ENCODE measurements around the gene PARP9. TPM values are rescaled to one million over a fixed set of nuclear protein-coding genes. Genes with fewer than 3 reads are reported as not detected.

PARP9 gene
- total RNA-seq, 2 donors from 2014 or later: 13.2 to 17.1 TPM

DNA sequence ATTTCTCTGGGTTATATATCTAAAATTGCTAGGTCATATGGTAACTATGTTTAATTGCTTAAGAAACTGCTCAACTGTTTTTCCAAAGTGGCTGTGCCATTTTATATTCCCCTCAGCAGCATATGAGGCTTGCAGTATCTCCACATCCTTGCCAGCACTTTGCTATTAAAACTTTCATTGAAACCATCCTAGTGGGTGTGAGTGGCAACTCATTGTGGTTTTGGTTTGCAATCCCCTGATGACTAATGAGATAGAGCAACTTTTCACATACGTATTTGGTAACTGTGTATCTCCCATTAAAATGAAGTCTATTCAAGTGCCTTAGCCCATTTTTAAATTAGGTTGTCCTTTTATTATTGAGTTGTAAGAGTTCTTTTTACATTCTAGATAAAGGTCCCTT is 66.7 kb downstream of the PARP9 start:
- TF ChIP-seq, protein P1, sequence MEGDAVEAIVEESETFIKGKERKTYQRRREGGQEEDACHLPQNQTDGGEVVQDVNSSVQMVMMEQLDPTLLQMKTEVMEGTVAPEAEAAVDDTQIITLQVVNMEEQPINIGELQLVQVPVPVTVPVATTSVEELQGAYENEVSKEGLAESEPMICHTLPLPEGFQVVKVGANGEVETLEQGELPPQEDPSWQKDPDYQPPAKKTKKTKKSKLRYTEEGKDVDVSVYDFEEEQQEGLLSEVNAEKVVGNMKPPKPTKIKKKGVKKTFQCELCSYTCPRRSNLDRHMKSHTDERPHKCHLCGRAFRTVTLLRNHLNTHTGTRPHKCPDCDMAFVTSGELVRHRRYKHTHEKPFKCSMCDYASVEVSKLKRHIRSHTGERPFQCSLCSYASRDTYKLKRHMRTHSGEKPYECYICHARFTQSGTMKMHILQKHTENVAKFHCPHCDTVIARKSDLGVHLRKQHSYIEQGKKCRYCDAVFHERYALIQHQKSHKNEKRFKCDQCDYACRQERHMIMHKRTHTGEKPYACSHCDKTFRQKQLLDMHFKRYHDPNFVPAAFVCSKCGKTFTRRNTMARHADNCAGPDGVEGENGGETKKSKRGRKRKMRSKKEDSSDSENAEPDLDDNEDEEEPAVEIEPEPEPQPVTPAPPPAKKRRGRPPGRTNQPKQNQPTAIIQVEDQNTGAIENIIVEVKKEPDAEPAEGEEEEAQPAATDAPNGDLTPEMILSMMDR (IDR thresholded peaks at IDR 0.05): no peak
- no peak for TF ChIP-seq POLR2A (IDR thresholded peaks at IDR 0.05)
- no peak overlapping the region for H3K27ac ChIP-seq
- H3K9me3 ChIP-seq: no peaks in the 10 kb centered on the region
- WGBS, 2 donors: 86 to 87% methylated on average over 1 of the region's 1 CpG
- peaks cover 13% of the 10 kb centered on the region for H3K4me1 ChIP-seq
- no peaks in the 10 kb centered on the region for H3K27me3 ChIP-seq
- ATAC-seq (no peak), DNase-seq (no peak)
- no peak overlapping the region for H3K4me3 ChIP-seq
- H3K36me3 ChIP-seq (replicated peaks in 1 of 2; ENCODE audit: insufficient read depth in 1 of 2, low read depth in 2 of 2): peaks cover 0 to 5% of the 10 kb centered on the region in 2 donors
- intact Hi-C loops (cut with DNase I): no loop called here

DNA sequence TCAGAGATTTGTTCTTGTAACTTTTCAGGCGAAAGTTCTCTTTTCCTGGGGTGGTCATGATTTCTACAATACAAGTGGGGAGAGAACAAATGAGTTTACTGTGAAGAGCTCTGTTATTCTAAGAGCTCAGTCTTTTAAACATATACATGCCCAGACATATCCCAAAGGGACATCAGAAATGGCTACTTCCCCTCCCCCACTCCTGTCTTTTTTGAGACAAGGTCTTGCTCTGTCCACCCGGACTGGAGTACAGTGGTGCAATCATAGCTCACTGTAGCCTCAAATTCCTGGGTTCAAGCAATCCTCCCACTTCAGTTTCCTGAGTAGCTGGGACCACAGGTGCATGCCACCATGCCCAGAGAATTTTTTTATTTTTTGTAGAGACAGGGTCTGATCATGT is 67.6 kb downstream of the PARP9 start:
- Histone ChIP-seq H3K27ac (no peak overlapping the region), H3K36me3 (replicated peaks in 1 of 2; ENCODE audit: insufficient read depth in 1 of 2, low read depth in 2 of 2) (peaks cover 0 to 5% of the 10 kb centered on the region in 2 donors), H3K27me3 (no peaks in the 10 kb centered on the region), H3K4me3 (no peak overlapping the region), H3K9me3 (no peaks in the 10 kb centered on the region), H3K4me1 (peaks cover 5% of the 10 kb centered on the region)
- no peak for ATAC-seq
- TF ChIP-seq, protein P1 (IDR thresholded peaks at IDR 0.05): no peak
- TF ChIP-seq POLR2A (IDR thresholded peaks at IDR 0.05): no peak
- intact Hi-C loops (cut with DNase I): no loop called here
- no peak for DNase-seq
- WGBS, 2 donors: 72 to 82% methylated on average over 2 of the region's 2 CpGs

DNA sequence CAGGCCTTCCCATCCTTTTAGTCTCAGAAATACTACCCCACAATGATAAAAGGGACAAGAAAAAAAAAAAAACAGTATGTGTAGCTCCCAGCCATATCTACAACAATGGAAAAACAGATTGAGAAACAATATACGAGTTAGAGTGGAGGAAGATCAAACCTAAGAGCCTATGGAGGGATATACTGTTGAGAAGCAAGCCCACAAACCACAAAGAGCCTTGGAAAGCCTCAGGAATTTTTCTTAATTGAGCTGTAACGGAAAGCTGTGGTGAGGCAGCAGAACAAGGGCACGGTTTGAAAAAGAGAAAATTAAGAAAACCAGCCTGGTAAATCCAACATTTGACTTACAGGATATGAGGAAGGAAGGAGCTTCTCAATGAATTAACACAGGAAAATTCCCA is 70.8 kb downstream of the PARP9 start:
- Histone ChIP-seq H3K27me3 (no peaks in the 10 kb centered on the region), H3K4me1 (peaks cover 5% of the 10 kb centered on the region), H3K9me3 (no peaks in the 10 kb centered on the region), H3K36me3 (replicated peaks in 1 of 2; ENCODE audit: insufficient read depth in 1 of 2, low read depth in 2 of 2) (peaks cover 0 to 5% of the 10 kb centered on the region in 2 donors), H3K4me3 (no peak overlapping the region), H3K27ac (no peak overlapping the region)
- WGBS, 2 donors: 77 to 80% methylated on average over 3 of the region's 3 CpGs
- no peak for DNase-seq
- no peak for ATAC-seq
- no peak for TF ChIP-seq POLR2A (IDR thresholded peaks at IDR 0.05)
- TF ChIP-seq, protein P1 (IDR thresholded peaks at IDR 0.05): no peak
- intact Hi-C loops (cut with DNase I): no loop called here

DNA sequence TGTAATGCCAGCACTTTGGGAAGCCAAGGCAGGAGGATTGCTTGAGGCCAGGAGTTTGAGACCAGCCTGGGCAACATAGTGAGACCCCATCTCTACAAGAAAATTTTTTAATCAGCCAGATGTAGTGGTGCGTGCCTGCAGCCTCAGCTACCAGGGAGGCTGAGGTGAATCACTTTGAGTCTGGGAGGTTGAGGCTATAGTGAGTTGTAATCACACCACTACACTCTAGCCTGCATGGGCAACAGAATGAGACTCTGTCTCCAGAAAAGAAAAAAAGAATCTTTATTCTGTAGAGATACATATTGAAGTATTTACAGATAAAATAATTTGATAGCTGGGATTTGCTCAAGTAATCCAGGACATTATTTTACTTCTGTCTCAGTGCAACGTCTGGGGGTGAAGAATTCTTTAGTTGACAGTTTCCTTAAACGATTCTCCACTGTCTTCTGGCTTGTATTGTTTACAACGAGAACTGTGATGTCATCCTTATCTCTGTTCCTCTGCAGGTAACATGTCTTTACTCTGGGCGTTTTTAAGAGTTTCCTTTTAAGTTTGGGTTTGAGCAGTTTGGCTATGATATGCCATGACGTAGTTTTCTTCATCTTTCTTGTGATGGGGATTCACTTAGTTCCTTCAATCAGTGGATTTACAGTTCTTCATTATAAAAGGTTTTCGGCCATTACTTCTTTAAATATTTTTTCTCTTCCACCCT is 75.7 kb downstream of the PARP9 start:
- WGBS, 2 donors: 72 to 78% methylated on average over 7 of the region's 7 CpGs

More for the DNA sequence above, 75.7 kb downstream of the PARP9 start:
- Histone ChIP-seq H3K4me3 (no peak overlapping the region), H3K36me3 (replicated peaks in 1 of 2; ENCODE audit: insufficient read depth in 1 of 2, low read depth in 2 of 2) (no peaks in the 10 kb centered on the region), H3K4me1 (no peaks in the 10 kb centered on the region), H3K27ac (no peak overlapping the region), H3K27me3 (no peaks in the 10 kb centered on the region), H3K9me3 (no peaks in the 10 kb centered on the region)
- no peak for DNase-seq
- TF ChIP-seq POLR2A (IDR thresholded peaks at IDR 0.05): no peak
- TF ChIP-seq, protein P1 (IDR thresholded peaks at IDR 0.05): no peak
- no peak for ATAC-seq
- intact Hi-C loops (cut with DNase I): no loop called here

All from body of pancreas (tissue), 4 donors.